Neutrophil (primary cell): ENCODE measurements around the gene MIA3.

Experiments
- H3K27ac ChIP-seq: fragments of 200-600 bp; sonication (generic); 2 replicates; pipeline ENCODE4 v1.5.1; 2016; ENCODE audit warnings: mild to moderate bottlenecking, moderate library complexity
- H3K27me3 ChIP-seq: fragments of 200-600 bp; sonication (generic); 2 replicates; pipeline ENCODE4 v1.6.0; 2016; ENCODE audit warnings: mild to moderate bottlenecking
- H3K36me3 ChIP-seq: fragments of 200-600 bp; sonication (generic); 2 replicates; pipeline ENCODE4 v1.5.1; 2017
- H3K4me1 ChIP-seq, 2 experiments: fragments of 200-600 bp in 1 of 2; sonication (generic) in 1 of 2; 1 replicate in 1 of 2; 2 replicates in 1 of 2; pipeline versions ENCODE4 v1.5.1 to v1.6.1; 2013 to 2016; ENCODE audit warnings: low read depth in 1 of 2, low read length in 1 of 2, mild to moderate bottlenecking in 1 of 2, moderate library complexity in 1 of 2; ENCODE audit not compliant: control insufficient read depth in 1 of 2, insufficient read depth in 1 of 2
- H3K4me3 ChIP-seq, 2 experiments: fragments of 200-600 bp in 1 of 2; sonication (generic) in 1 of 2; 1 replicate in 1 of 2; 2 replicates in 1 of 2; pipeline ENCODE4 v1.5.1; 2013 to 2016; ENCODE audit warnings: low read depth in 1 of 2, low read length in 1 of 2, mild to moderate bottlenecking in 1 of 2, moderate library complexity in 1 of 2
- H3K9me3 ChIP-seq: fragments of 200-600 bp; sonication (generic); 2 replicates; pipeline ENCODE4 v1.5.1; 2016
- CTCF ChIP-seq: fragments of 200-600 bp; sonication (generic); IDR thresholded peaks from 2 replicates; pipeline ENCODE4 v1.5.1; 2016; ENCODE audit warnings: antibody characterized with exemption

MIA3 gene

GRCh38 chr1:222643606-222643937 is 25.7 kb downstream of the MIA3 start:
- peaks cover 22% of the 10 kb centered on the region for H3K36me3 ChIP-seq
- H3K27me3 ChIP-seq, result no peaks in the 10 kb centered on the region
- H3K9me3 ChIP-seq, result no peaks in the 10 kb centered on the region

GRCh38 chr1:222643938-222644635 is 26.2 kb downstream of the MIA3 start:
- no peaks in the 10 kb centered on the region for H3K9me3 ChIP-seq
- peak overlapping the region; percentile 76 to 95 for H3K4me3 ChIP-seq
- H3K4me1 ChIP-seq, result peaks cover 18% of the 10 kb centered on the region in 2 experiments
- peak; percentile 41 for TF ChIP-seq CTCF
- peaks cover 27% of the 10 kb centered on the region for H3K36me3 ChIP-seq
- H3K27me3 ChIP-seq, result no peaks in the 10 kb centered on the region
- H3K27ac ChIP-seq, result peak overlapping the region; percentile 94

More at GRCh38 chr1:222643606-222643937, 25.7 kb downstream of the MIA3 start:
- peak overlapping the region; percentile 76 to 95 for H3K4me3 ChIP-seq
- peaks cover 18% of the 10 kb centered on the region in 2 experiments for H3K4me1 ChIP-seq
- no peak for TF ChIP-seq CTCF
- H3K27ac ChIP-seq, result peak overlapping the region; percentile 94

GRCh38 chr1:222644636-222644980 is 26.7 kb downstream of the MIA3 start:
- Histone ChIP-seq H3K27ac (peak overlapping the region; percentile 94), H3K4me1 (peaks cover 18% of the 10 kb centered on the region in 2 experiments), H3K36me3 (peaks cover 33% of the 10 kb centered on the region), H3K27me3 (no peaks in the 10 kb centered on the region), H3K9me3 (no peaks in the 10 kb centered on the region), H3K4me3 (peak overlapping the region; percentile 76 to 95)
- no peak for TF ChIP-seq CTCF

- TF ChIP-seq CTCF, result no peak
- peaks cover 16 to 18% of the 10 kb centered on the region in 2 experiments for H3K4me1 ChIP-seq
- H3K9me3 ChIP-seq, result no peaks in the 10 kb centered on the region
- no peak overlapping the region for H3K27ac ChIP-seq
- H3K4me3 ChIP-seq, result no peak overlapping the region
- H3K36me3 ChIP-seq, result peaks cover 81% of the 10 kb centered on the region
- no peaks in the 10 kb centered on the region for H3K27me3 ChIP-seq
These were observed 34.8 kb downstream of the MIA3 start for GRCh38 chr1:222652676-222653075.

GRCh38 chr1:222653178-222653827 is 35.4 kb downstream of the MIA3 start:
- Histone ChIP-seq H3K4me3 (no peak overlapping the region), H3K27me3 (no peaks in the 10 kb centered on the region), H3K9me3 (no peaks in the 10 kb centered on the region), H3K36me3 (peaks cover 83% of the 10 kb centered on the region), H3K27ac (peak overlapping the region; percentile 76), H3K4me1 (peaks cover 16 to 18% of the 10 kb centered on the region in 2 experiments)
- TF ChIP-seq CTCF, result no peak
